Femur (tissue), 1 donor: ENCODE results near the gene LDAH.

ENCODE experiments used
- DNase-seq: peaks from one replicate; pipeline ENCODE4 v3.0.0-alpha.2; 2017

LDAH gene

GRCh38 chr2:20635113-20635510, 187.8 kb downstream of the LDAH start:
- DNase-seq: no peak

GRCh38 chr2:20634507-20635112, 188.3 kb downstream of the LDAH start:
- DNase-seq: no peak
